Measurements from ENCODE around the gene ZNF665. TPM values are rescaled to one million over a fixed set of nuclear protein-coding genes. Genes with fewer than 3 reads are reported as not detected.
A peak's percentile ranks its signal among the peaks of the same experiment; 100 is the strongest.

The ZNF665 gene
- total and polyA plus RNA-seq, 11 donors = 0.38 to 3.6 (median 1.00) TPM

DNA sequence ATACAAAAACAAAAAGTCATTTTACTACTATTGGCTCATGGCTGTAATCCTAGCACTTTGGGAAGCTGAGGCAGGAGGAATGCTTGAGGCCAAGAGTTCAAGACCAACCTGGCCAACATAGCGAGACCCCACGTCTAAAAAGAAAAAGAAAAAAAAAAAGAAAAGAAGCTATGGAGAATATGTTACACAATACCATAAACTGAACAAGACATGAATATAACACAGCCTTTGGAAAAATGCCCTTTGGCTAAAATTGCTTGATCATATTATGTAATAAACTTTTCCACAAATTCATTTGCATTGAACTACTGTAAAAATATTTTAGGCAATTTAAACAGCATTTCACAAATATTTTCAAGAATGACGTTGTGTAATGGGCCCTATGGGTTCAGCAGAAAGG, 56.7 kb downstream of the ZNF665 start:
- Histone ChIP-seq H3K4me1 (peaks cover 0 to 13% (median 6%) of the 10 kb centered on the region in 12 donors), H3K36me3 (peaks cover 2 to 12% (median 5%) of the 10 kb centered on the region in 9 donors), H3K4me3 (no peak overlapping the region), H3K9me3 (peaks cover 0 to 74% (median 22%) of the 10 kb centered on the region in 12 donors), H3K27me3 (no peaks in the 10 kb centered on the region), H3K27ac (no peak overlapping the region)
- intact Hi-C loops (cut with DNase I) = no loop called here
- 86 to 88% (median 88%) methylated on average over 3 of the region's 3 CpGs for WGBS, 4 donors
- no peak for TF ChIP-seq POLR2A (IDR thresholded peaks at IDR 0.05)
- TF ChIP-seq, protein P1, sequence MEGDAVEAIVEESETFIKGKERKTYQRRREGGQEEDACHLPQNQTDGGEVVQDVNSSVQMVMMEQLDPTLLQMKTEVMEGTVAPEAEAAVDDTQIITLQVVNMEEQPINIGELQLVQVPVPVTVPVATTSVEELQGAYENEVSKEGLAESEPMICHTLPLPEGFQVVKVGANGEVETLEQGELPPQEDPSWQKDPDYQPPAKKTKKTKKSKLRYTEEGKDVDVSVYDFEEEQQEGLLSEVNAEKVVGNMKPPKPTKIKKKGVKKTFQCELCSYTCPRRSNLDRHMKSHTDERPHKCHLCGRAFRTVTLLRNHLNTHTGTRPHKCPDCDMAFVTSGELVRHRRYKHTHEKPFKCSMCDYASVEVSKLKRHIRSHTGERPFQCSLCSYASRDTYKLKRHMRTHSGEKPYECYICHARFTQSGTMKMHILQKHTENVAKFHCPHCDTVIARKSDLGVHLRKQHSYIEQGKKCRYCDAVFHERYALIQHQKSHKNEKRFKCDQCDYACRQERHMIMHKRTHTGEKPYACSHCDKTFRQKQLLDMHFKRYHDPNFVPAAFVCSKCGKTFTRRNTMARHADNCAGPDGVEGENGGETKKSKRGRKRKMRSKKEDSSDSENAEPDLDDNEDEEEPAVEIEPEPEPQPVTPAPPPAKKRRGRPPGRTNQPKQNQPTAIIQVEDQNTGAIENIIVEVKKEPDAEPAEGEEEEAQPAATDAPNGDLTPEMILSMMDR (IDR thresholded peaks at IDR 0.05) = no peak
- ATAC-seq (no peak), DNase-seq (no peak)

DNA sequence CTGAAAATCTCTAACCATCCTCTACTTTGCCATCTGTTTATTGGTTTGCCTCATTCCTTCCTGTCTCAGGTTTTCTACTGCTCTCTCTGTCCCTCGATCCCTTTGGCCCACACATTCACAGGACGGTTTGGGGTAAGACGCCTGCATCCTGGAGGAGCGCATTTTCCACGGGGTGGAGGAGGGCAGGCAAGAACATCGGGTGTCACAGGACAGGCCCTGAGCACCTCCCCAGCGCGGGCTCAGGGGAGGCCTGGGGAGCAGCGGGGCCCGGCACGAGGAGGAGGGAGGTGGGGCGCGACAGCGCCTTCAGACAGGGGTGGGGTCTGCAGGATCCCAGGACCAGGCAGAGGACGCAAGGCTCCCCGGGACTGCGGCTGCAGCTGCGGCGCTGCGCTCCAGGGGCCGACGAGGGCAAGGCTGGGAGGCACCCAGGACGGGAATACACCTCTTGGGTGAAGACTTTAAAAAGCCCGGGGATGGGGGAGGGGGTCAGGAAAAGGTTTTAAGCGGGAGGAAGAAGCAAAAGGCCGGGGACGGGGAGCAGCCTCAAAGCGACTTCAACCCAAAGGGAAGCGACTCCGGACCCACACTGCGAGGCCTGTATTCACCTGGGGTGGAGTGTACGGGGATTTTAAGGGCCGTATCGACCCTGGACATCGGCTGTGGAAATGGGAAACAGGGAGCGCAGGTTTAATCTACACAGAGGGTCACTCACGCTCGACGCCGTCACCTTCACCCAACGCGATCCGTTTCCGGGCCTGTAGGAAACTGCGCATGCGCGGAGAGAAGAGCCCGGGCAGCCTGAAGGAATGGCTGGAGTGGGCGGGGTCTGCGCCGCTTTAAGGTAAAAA, 60.8 kb downstream of the ZNF665 start, which contains the start of gene ZNF415:
ZNF415 (minus strand) TSS at position 770 of the 851 bp plus-strand sequence. CDS start 10,234 bp downstream, outside the sequence.
- H3K27ac ChIP-seq = peak within 1 kb of the TSS; percentile 66 to 92 (median 86)
- peaks cover 0 to 34% (median 0%) of the 10 kb centered on the region in 12 donors for H3K9me3 ChIP-seq
- ATAC-seq (peak; percentile 91 to 96 (median 94)), DNase-seq (peak; percentile 89 to 94 (median 91))
- peak within 1 kb of the TSS; percentile 50 to 86 (median 70) for H3K4me3 ChIP-seq
- TF ChIP-seq POLR2A (IDR thresholded peaks at IDR 0.05) = peak in 1 of 2 donors; percentile 31
- TF ChIP-seq, protein P1 (IDR thresholded peaks at IDR 0.05) = no peak
- H3K36me3 ChIP-seq = no peaks in the 10 kb centered on the region
- 0 to 1% (median 1%) methylated on average over 44 to 51 of the region's 51 CpGs for WGBS, 4 donors
- peaks cover 0 to 34% (median 17%) of the 10 kb centered on the region in 12 donors for H3K4me1 ChIP-seq
- intact Hi-C loops (cut with DNase I) = loop anchor here in 2 of 10 donors (1.0 to 5.0 kb wide), 2 partner anchors 29 to 55 kb away; partner anchors contain the start of gene ZNF160 (in 1 of the 2)
- H3K27me3 ChIP-seq = no peaks in the 10 kb centered on the region

DNA sequence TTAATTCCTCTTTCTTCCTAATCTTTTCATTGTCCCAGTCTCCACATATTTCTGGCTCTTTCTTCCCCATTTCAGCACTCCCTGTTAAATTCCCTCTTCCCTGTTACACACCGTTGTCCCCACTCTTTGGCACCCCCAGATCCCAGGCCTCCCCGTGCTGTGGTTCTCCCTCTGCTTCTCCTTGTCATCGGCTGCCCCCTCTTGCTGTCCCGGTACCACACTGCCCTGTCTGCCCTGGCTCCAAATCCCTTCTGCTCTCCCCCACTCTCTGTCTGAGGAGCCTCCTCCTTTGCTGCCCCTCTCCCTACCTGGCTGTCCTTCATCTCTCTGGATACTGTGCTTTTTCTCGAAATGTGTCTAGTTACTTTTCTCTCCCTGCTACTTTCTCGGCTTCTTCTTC, 61.4 kb downstream of the ZNF665 start:
- H3K4me3 ChIP-seq = peak overlapping the region; percentile 50 to 86 (median 70)
- no peak for TF ChIP-seq POLR2A (IDR thresholded peaks at IDR 0.05)
- TF ChIP-seq, protein P1 (IDR thresholded peaks at IDR 0.05) = no peak
- ATAC-seq = peak; percentile 15 to 47 (median 36)
- DNase-seq = no peak
- no peaks in the 10 kb centered on the region for H3K27me3 ChIP-seq
- peaks cover 0 to 38% (median 17%) of the 10 kb centered on the region in 12 donors for H3K4me1 ChIP-seq
- H3K9me3 ChIP-seq = peaks cover 0 to 29% (median 0%) of the 10 kb centered on the region in 12 donors
- intact Hi-C loops (cut with DNase I) = loop anchor here in 3 of 10 donors (1.0 to 5.0 kb wide), 3 partner anchors 25 to 54 kb away; partner anchors contain the start of gene ZNF160 (in 1 of the 3)
- peak overlapping the region in 10 of 12 donors; percentile 39 to 92 (median 88) for H3K27ac ChIP-seq
- H3K36me3 ChIP-seq = no peaks in the 10 kb centered on the region
- 22 to 38% (median 28%) methylated on average over 6 of the region's 6 CpGs for WGBS, 4 donors

Measured in heart left ventricle (tissue), 16 donors.